IMR-90 (cell line): Measurements from ENCODE around the gene OR51F2. TPM values are rescaled to one million over a fixed set of nuclear protein-coding genes. Genes with fewer than 3 reads are reported as not detected.

ENCODE experiments used
- ATAC-seq: fragments of 200-7000 bp; cut with Tn5 transposase; 2 replicates; pipeline ENCODE4 v1.9.1; 2020; ENCODE audit warnings: low read depth, mild to moderate bottlenecking, moderate library complexity
- BruUV-seq: library from RNA; stranded (reverse); fragments of 400-500 nt; replicated peaks from 2 replicates; lab custom pipeline; 2021; lab: Mats Ljungman, UMichigan
- CTCF ChIA-PET: fragments of 300-600 bp; formaldehyde crosslinking; extraction: SDS; loops from one replicate; lab custom pipeline; 2021; ENCODE audit warnings: antibody characterized with exemption; lab: Yijun Ruan, JAX
- POLR2A ChIA-PET: fragments of 300-600 bp; sonication (Branson Sonifier 250); formaldehyde crosslinking; loops from one replicate; lab custom pipeline; 2022; ENCODE audit warnings: antibody characterized with exemption; ENCODE audit not compliant: unreplicated experiment; lab: Charles Lee
- DNase-seq: peaks from one replicate; pipeline ENCODE4 v3.0.0; 2013
- H2AFZ ChIP-seq: replicated peaks from 2 replicates; pipeline ENCODE3; 2013; ENCODE audit warnings: low read length, mild to moderate bottlenecking; ENCODE audit not compliant: poor library complexity
- H2AK5ac ChIP-seq: 2 replicates; pipeline ENCODE4 v1.6.1; 2013; ENCODE audit warnings: low read depth, low read length, inconsistent platforms
- H2AK9ac ChIP-seq: replicated peaks from 2 replicates; pipeline ENCODE3; 2013; ENCODE audit warnings: mild to moderate bottlenecking, low read depth, low read length, moderate library complexity; ENCODE audit not compliant: poor library complexity
- H2BK120ac ChIP-seq: 2 replicates; pipeline ENCODE4 v1.6.1; 2013; ENCODE audit warnings: low read depth, low read length, inconsistent platforms
- H2BK15ac ChIP-seq: 3 replicates; pipeline ENCODE4 v1.6.1; 2013; ENCODE audit warnings: low read depth, low read length, inconsistent platforms
- H2BK20ac ChIP-seq: 2 replicates; pipeline ENCODE4 v1.6.1; 2013; ENCODE audit warnings: low read depth, mild to moderate bottlenecking, inconsistent platforms, low read length, moderate library complexity
- H2BK5ac ChIP-seq: 2 replicates; pipeline ENCODE4 v1.6.1; 2013; ENCODE audit warnings: mild to moderate bottlenecking, low read depth, low read length, inconsistent platforms; ENCODE audit not compliant: poor library complexity, severe bottlenecking
- H3K14ac ChIP-seq: replicated peaks from 2 replicates; pipeline ENCODE4 v1.6.1; 2013; ENCODE audit warnings: low read depth, low read length, inconsistent platforms
- H3K18ac ChIP-seq: 2 replicates; pipeline ENCODE4 v1.6.1; 2013; ENCODE audit warnings: low read depth, low read length, control low read depth
- H3K23ac ChIP-seq: 2 replicates; pipeline ENCODE4 v1.6.1; 2013; ENCODE audit warnings: low read depth, low read length, inconsistent platforms
- H3K27ac ChIP-seq: 2 replicates; pipeline ENCODE4 v1.5.1; 2013; ENCODE audit warnings: mild to moderate bottlenecking, control low read depth, low read length; ENCODE audit not compliant: insufficient read depth
- H3K27me3 ChIP-seq: 2 replicates; pipeline ENCODE4 v1.6.1; 2013; ENCODE audit warnings: low read length; ENCODE audit not compliant: control insufficient read depth, insufficient read depth
- H3K36me3 ChIP-seq: 2 replicates; pipeline ENCODE4 v1.6.1; 2013; ENCODE audit warnings: low read length, mixed read lengths; ENCODE audit not compliant: control insufficient read depth, insufficient read depth
- H3K4ac ChIP-seq: 2 replicates; pipeline ENCODE4 v1.6.1; 2013; ENCODE audit warnings: low read depth, low read length, inconsistent platforms
- H3K4me1 ChIP-seq: 2 replicates; pipeline ENCODE4 v1.6.1; 2013; ENCODE audit warnings: low read length, mixed read lengths; ENCODE audit not compliant: control insufficient read depth, insufficient read depth
- H3K4me2 ChIP-seq: 2 replicates; pipeline ENCODE4 v1.6.1; 2013; ENCODE audit warnings: low read depth, mild to moderate bottlenecking, control low read depth, low read length, moderate library complexity
- H3K4me3 ChIP-seq: 2 replicates; pipeline ENCODE4 v1.5.1; 2013; ENCODE audit warnings: low read depth, mild to moderate bottlenecking, control low read depth, low read length, moderate library complexity; ENCODE audit not compliant: insufficient read depth
- H3K56ac ChIP-seq: 2 replicates; pipeline ENCODE4 v1.6.1; 2013; ENCODE audit warnings: low read length, inconsistent platforms; ENCODE audit not compliant: insufficient read depth; ENCODE audit errors: extremely low read depth
- H3K79me1 ChIP-seq, 2 experiments: 2 replicates each; pipeline ENCODE4 v1.6.1; 2013; ENCODE audit warnings: low read length in 2 of 2, inconsistent platforms in 1 of 2, low read depth in 1 of 2
- H3K9ac ChIP-seq: 2 replicates; pipeline ENCODE4 v1.6.1; 2013; ENCODE audit warnings: low read depth, low read length, control low read depth
- H3K9me1 ChIP-seq: 2 replicates; pipeline ENCODE4 v1.6.1; 2013; ENCODE audit warnings: low read length, inconsistent platforms; ENCODE audit not compliant: insufficient read depth
- H3K9me3 ChIP-seq: 2 replicates; pipeline ENCODE4 v1.6.1; 2013; ENCODE audit warnings: low read length; ENCODE audit not compliant: control insufficient read depth, insufficient read depth
- H4K20me1 ChIP-seq: 2 replicates; pipeline ENCODE4 v1.6.1; 2013; ENCODE audit warnings: low read length, inconsistent platforms; ENCODE audit not compliant: insufficient read depth
- H4K5ac ChIP-seq: 2 replicates; pipeline ENCODE4 v1.6.1; 2013; ENCODE audit warnings: mild to moderate bottlenecking, low read depth, low read length, control low read depth
- H4K8ac ChIP-seq, 2 experiments: 2 replicates each; pipeline ENCODE4 v1.6.1; 2013; ENCODE audit warnings: low read depth in 2 of 2, low read length in 2 of 2, control low read depth in 1 of 2, inconsistent platforms in 1 of 2
- H4K91ac ChIP-seq: 2 replicates; pipeline ENCODE4 v1.6.1; 2013; ENCODE audit warnings: low read depth, low read length, inconsistent platforms; ENCODE audit not compliant: insufficient read depth
- BHLHE40 ChIP-seq: fragments of 150-350 bp; IDR thresholded peaks from 2 replicates; pipeline ENCODE4 v1.6.1; 2016; ENCODE audit warnings: mild to moderate bottlenecking, low read depth, low read length
- CEBPB ChIP-seq: IDR thresholded peaks from 2 replicates; pipeline ENCODE4 v1.6.1; 2012; ENCODE audit warnings: low read depth, low read length, improper control_type of control experiment
- MAFK ChIP-seq: IDR thresholded peaks from 2 replicates; pipeline ENCODE4 v1.6.1; 2012; ENCODE audit warnings: low read depth, low read length, improper control_type of control experiment
- SMC3 ChIP-seq: fragments of 150-350 bp; IDR thresholded peaks from 2 replicates; pipeline ENCODE4 v1.6.1; 2016; ENCODE audit warnings: low read depth, mild to moderate bottlenecking, antibody characterized with exemption, low read length, moderate library complexity
- WGBS, 2 experiments: methylation state at CpG; one replicate each; pipeline versions ENCODE4 v1.1.5 to v1.1.7; 2013; ENCODE audit warnings: missing lambda C conversion rate in 2 of 2; ENCODE audit not compliant: insufficient read length in 1 of 2; ENCODE audit errors: extremely low coverage in 2 of 2; 5-methylcytosine and 5-hydroxymethylcytosine counted together
- dilution Hi-C: fragments of 300-500 bp; cut with HindIII; formaldehyde crosslinking; loops from one replicate; pipeline ENCODE4 v1.14.3; 2018; ENCODE audit warnings: low sequenced_read_pairs; ENCODE audit not compliant: unreplicated experiment
- in situ Hi-C: fragments of 300-500 bp; cut with MboI; formaldehyde crosslinking; loops from 3 replicates; pipeline ENCODE4 v1.14.3; 2019; ENCODE audit warnings: low sequenced_read_pairs, inconsistent platforms, mixed read lengths
- intact Hi-C: fragments of 100-400 bp; cut with micrococcal nuclease; formaldehyde crosslinking; loops from 2 replicates; pipeline ENCODE4 v1.10.0; 2022
- polyA plus RNA-seq, 3 experiments: library from polyadenylated mRNA; depleted of rRNA; stranded (reverse); fragments of >200 nt; gene quantifications; 2 replicates each; pipeline ENCODE4 v1.2.3, GENCODE V29; 2012; ENCODE audit warnings: low replicate concordance in 1 of 3
- total RNA-seq: library from RNA; depleted of rRNA; stranded (reverse); fragments of >200 nt; gene quantifications from 2 replicates; pipeline ENCODE4 v1.2.3, GENCODE V29; 2012
- TF ChIP-seq, protein P1 (sequence below): fragments of 150-350 bp; IDR thresholded peaks from 2 replicates; pipeline ENCODE4 v1.6.1; 2016; ENCODE audit warnings: low read depth, mild to moderate bottlenecking, low read length, moderate library complexity, borderline replicate concordance
- TF ChIP-seq, protein P2 (sequence below): conservative IDR thresholded peaks from 2 replicates; pipeline ENCODE4 v1.5.1; 2012; ENCODE audit warnings: mild to moderate bottlenecking, low read depth, low read length, improper control_type of control experiment
- TF ChIP-seq, protein P3 (sequence below): fragments of 150-350 bp; IDR thresholded peaks from 2 replicates; pipeline ENCODE4 v1.6.1; 2017; ENCODE audit warnings: mild to moderate bottlenecking, antibody characterized with exemption, low read length, low read depth

Gene OR51F2
- total and polyA plus RNA-seq, 2 of the 4 experiments (the other 2 are of a cell fraction) = 0.18 TPM; not detected in 1

DNA sequence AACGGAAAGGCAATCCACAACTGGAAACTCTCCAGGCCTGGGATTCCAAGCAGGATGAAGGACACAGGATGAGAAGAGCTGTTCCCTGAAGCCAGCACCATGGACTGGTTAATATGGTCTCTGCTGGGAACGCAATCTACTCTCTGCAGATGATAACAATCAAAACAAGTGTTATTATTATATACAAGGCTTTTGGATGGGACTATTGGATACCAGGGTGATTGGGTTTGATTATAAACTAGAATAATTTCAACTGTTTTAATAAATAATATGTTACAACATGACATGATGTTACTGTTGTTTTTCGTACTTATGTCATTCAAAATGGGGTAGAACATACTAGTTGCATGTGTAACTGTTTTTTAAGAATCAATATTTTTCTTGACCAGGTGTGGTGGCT, 16.8 kb upstream of the OR51F2 start, which contains the start of gene OR52R1:
Gene OR52R1 (minus strand): TSS at position 101 of the 400 bp plus-strand sequence. CDS start 0 bp downstream, at position 101.
- H3K4me1 ChIP-seq = no peaks in the 10 kb centered on the region
- no peak within 1 kb of the TSS for H2BK120ac ChIP-seq
- dilution Hi-C loops = no loop called here
- H2BK5ac ChIP-seq = no peak within 1 kb of the TSS
- no peaks in the 10 kb centered on the region; the same call in 1 of the 2 replicates for H3K9me3 ChIP-seq
- H3K36me3 ChIP-seq = no peaks in the 10 kb centered on the region
- H2BK20ac ChIP-seq = no peak within 1 kb of the TSS
- no peak within 1 kb of the TSS for H3K18ac ChIP-seq
- no peak within 1 kb of the TSS for H3K27ac ChIP-seq
- POLR2A ChIA-PET = interaction anchor here (0.6 kb wide), 1 partner anchor 1260 kb away, joined by 3 read pairs; no protein-coding TSS in a partner anchor
- CTCF ChIA-PET = no interaction called here
- BruUV-seq = no TSS peak
- H3K4me3 ChIP-seq = no peak within 1 kb of the TSS
- no peak within 1 kb of the TSS for H3K4ac ChIP-seq
- 40% methylated on average over 1 of the region's 3 CpGs; no CpG with 5 or more reads in 1 of the 2 experiments for WGBS, 2 experiments
- no peak within 1 kb of the TSS for H3K4me2 ChIP-seq
- in situ Hi-C loops = no loop called here
- H2AK9ac ChIP-seq = no peak within 1 kb of the TSS
- no peak within 1 kb of the TSS for H3K23ac ChIP-seq
- H3K9ac ChIP-seq = no peak within 1 kb of the TSS
- TF ChIP-seq, protein P1, sequence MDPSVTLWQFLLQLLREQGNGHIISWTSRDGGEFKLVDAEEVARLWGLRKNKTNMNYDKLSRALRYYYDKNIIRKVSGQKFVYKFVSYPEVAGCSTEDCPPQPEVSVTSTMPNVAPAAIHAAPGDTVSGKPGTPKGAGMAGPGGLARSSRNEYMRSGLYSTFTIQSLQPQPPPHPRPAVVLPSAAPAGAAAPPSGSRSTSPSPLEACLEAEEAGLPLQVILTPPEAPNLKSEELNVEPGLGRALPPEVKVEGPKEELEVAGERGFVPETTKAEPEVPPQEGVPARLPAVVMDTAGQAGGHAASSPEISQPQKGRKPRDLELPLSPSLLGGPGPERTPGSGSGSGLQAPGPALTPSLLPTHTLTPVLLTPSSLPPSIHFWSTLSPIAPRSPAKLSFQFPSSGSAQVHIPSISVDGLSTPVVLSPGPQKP = no peak
- no peak for TF ChIP-seq MAFK
- no peak for TF ChIP-seq BHLHE40
- no peak for TF ChIP-seq SMC3
- TF ChIP-seq, protein P2, sequence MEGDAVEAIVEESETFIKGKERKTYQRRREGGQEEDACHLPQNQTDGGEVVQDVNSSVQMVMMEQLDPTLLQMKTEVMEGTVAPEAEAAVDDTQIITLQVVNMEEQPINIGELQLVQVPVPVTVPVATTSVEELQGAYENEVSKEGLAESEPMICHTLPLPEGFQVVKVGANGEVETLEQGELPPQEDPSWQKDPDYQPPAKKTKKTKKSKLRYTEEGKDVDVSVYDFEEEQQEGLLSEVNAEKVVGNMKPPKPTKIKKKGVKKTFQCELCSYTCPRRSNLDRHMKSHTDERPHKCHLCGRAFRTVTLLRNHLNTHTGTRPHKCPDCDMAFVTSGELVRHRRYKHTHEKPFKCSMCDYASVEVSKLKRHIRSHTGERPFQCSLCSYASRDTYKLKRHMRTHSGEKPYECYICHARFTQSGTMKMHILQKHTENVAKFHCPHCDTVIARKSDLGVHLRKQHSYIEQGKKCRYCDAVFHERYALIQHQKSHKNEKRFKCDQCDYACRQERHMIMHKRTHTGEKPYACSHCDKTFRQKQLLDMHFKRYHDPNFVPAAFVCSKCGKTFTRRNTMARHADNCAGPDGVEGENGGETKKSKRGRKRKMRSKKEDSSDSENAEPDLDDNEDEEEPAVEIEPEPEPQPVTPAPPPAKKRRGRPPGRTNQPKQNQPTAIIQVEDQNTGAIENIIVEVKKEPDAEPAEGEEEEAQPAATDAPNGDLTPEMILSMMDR = no peak
- TF ChIP-seq, protein P3, sequence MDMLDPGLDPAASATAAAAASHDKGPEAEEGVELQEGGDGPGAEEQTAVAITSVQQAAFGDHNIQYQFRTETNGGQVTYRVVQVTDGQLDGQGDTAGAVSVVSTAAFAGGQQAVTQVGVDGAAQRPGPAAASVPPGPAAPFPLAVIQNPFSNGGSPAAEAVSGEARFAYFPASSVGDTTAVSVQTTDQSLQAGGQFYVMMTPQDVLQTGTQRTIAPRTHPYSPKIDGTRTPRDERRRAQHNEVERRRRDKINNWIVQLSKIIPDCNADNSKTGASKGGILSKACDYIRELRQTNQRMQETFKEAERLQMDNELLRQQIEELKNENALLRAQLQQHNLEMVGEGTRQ = no peak
- no peak for TF ChIP-seq CEBPB
- H3K27me3 ChIP-seq = no peaks in the 10 kb centered on the region
- no peak within 1 kb of the TSS for H2AFZ ChIP-seq
- no peak within 1 kb of the TSS for H2AK5ac ChIP-seq
- H3K79me1 ChIP-seq = no peaks in the 10 kb centered on the region
- H4K91ac ChIP-seq = no peak within 1 kb of the TSS
- no peak within 1 kb of the TSS for H4K8ac ChIP-seq
- H3K14ac ChIP-seq = no peak within 1 kb of the TSS
- ATAC-seq (no peak), DNase-seq (no peak)
- no peaks in the 10 kb centered on the region for H4K20me1 ChIP-seq
- H2BK15ac ChIP-seq = no peak within 1 kb of the TSS
- H4K5ac ChIP-seq = no peak within 1 kb of the TSS
- H3K56ac ChIP-seq = no peak within 1 kb of the TSS
- H3K9me1 ChIP-seq = no peaks in the 10 kb centered on the region
- intact Hi-C loops = no loop called here
